ENCODE data around the gene SLC41A2.

DNA sequence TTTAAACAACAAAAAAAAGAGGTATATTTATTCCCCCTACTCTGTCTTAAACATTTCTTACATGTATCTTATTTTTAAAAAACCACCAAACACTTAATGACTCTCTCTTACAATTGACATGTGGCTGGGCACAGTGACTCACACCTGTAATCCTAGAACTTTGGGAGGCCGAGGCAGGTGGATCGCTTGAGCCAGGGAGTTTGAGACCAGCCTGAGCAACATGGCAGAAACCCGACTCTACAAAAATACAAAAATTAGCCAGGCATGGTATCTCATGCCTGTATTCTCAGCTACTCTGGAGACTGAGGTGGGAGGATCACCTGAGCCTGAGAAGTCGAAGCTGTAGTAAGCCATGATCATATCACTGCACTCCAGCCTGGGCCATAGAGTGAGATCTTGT, 16.0 kb downstream of the SLC41A2 start:
- TF ChIP-seq YY1 (IDR thresholded peaks at IDR 0.05; ENCODE audit: borderline replicate concordance in 1 of 3, control insufficient read depth in 1 of 3, extremely low read depth in 1 of 3, insufficient read depth in 3 of 3, insufficient read length in 1 of 3, insufficient replicate concordance in 2 of 3, low read depth in 1 of 3, low read length in 2 of 3) (no peak), RCOR1 (IDR thresholded peaks at IDR 0.05; ENCODE audit: borderline replicate concordance in 1 of 2, low read depth in 2 of 2, low read length in 2 of 2) (no peak), TAF15 (IDR thresholded peaks at IDR 0.05; ENCODE audit: low read depth, low read length) (no peak), CTCF (IDR thresholded peaks at IDR 0.05 in 2 of 3, conservative IDR thresholded peaks at IDR 0.05 in 1 of 3; ENCODE audit: insufficient read depth in 2 of 3, low read depth in 1 of 3, low read length in 3 of 3) (no peak), CREB1 (IDR thresholded peaks at IDR 0.05) (no peak), CREB1 (CRISPR knock-in tag; IDR thresholded peaks at IDR 0.05) (no peak), LEF1 (IDR thresholded peaks at IDR 0.05) (no peak), ZZZ3 (IDR thresholded peaks at IDR 0.05) (no peak)
- TF ChIP-seq, protein P1, sequence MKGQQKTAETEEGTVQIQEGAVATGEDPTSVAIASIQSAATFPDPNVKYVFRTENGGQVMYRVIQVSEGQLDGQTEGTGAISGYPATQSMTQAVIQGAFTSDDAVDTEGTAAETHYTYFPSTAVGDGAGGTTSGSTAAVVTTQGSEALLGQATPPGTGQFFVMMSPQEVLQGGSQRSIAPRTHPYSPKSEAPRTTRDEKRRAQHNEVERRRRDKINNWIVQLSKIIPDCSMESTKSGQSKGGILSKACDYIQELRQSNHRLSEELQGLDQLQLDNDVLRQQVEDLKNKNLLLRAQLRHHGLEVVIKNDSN (CRISPR knock-in tag; IDR thresholded peaks at IDR 0.05), result no peak
- TF ChIP-seq, protein P2, sequence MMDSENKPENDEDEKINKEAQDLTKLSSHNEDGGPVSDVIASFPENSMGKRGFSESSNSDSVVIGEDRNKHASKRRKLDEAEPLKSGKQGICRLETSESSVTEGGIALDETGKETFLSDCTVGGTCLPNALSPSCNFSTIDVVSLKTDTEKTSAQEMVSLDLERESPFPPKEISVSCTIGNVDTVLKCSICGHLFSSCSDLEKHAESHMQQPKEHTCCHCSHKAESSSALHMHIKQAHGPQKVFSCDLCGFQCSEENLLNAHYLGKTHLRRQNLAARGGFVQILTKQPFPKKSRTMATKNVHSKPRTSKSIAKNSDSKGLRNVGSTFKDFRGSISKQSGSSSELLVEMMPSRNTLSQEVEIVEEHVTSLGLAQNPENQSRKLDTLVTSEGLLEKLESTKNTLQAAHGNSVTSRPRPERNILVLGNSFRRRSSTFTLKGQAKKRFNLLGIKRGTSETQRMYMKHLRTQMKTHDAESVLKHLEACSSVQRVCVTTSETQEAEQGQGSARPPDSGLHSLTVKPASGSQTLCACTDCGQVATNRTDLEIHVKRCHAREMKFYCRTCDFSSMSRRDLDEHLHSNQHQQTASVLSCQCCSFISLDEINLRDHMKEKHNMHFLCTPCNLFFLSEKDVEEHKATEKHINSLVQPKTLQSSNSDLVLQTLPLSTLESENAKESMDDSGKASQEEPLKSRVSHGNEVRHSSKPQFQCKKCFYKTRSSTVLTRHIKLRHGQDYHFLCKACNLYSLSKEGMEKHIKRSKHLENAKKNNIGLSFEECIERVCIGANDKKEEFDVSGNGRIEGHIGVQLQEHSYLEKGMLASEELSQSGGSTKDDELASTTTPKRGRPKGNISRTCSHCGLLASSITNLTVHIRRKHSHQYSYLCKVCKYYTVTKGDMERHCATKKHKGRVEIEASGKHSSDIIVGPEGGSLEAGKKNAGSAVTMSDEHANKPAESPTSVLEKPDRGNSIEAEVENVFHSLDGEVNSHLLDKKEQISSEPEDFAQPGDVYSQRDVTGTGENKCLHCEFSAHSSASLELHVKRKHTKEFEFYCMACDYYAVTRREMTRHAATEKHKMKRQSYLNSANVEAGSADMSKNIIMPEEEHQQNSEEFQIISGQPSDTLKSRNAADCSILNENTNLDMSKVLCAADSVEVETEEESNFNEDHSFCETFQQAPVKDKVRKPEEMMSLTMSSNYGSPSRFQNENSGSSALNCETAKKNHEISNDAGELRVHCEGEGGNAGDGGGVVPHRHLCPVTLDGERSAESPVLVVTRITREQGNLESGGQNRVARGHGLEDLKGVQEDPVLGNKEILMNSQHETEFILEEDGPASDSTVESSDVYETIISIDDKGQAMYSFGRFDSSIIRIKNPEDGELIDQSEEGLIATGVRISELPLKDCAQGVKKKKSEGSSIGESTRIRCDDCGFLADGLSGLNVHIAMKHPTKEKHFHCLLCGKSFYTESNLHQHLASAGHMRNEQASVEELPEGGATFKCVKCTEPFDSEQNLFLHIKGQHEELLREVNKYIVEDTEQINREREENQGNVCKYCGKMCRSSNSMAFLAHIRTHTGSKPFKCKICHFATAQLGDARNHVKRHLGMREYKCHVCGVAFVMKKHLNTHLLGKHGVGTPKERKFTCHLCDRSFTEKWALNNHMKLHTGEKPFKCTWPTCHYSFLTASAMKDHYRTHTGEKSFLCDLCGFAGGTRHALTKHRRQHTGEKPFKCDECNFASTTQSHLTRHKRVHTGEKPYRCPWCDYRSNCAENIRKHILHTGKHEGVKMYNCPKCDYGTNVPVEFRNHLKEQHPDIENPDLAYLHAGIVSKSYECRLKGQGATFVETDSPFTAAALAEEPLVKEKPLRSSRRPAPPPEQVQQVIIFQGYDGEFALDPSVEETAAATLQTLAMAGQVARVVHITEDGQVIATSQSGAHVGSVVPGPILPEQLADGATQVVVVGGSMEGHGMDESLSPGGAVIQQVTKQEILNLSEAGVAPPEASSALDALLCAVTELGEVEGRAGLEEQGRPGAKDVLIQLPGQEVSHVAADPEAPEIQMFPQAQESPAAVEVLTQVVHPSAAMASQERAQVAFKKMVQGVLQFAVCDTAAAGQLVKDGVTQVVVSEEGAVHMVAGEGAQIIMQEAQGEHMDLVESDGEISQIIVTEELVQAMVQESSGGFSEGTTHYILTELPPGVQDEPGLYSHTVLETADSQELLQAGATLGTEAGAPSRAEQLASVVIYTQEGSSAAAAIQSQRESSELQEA (IDR thresholded peaks at IDR 0.05; ENCODE audit: low read depth), result no peak

All from K562 (cell line).